Activated B cell treated with CpG ODN at 0.5 μM for 24 hours (primary cell): ENCODE results near the gene POFUT2. TPM values are rescaled to one million over a fixed set of nuclear protein-coding genes. Genes with fewer than 3 reads are reported as not detected.

Experiments used
- ATAC-seq: fragments of 200-7000 bp; cut with Tn5 transposase; one replicate; pipeline ENCODE4 v1.10.0; 2021; ENCODE audit warnings: low read depth, mild to moderate bottlenecking, moderate library complexity
- CTCF ChIA-PET: fragments of 350-600 bp; sonication (Branson Sonifier 250); formaldehyde crosslinking; loops from one replicate; lab custom pipeline; 2021; ENCODE audit warnings: antibody characterized with exemption; lab: Charles Lee
- POLR2A ChIA-PET: fragments of 350-600 bp; sonication (Branson Sonifier 250); formaldehyde crosslinking; loops from one replicate; lab custom pipeline; 2021; ENCODE audit warnings: antibody characterized with exemption; lab: Charles Lee
- DNase-seq: peaks from one replicate; pipeline ENCODE4 v3.0.0; 2022
- H3K27ac Mint-ChIP-seq: one replicate; pipeline ENCODE4 v1.8.0; 2020; ENCODE audit warnings: mixed read lengths
- H3K27me3 Mint-ChIP-seq: one replicate; pipeline ENCODE4 v1.8.0; 2021; ENCODE audit warnings: mixed read lengths
- H3K36me3 Mint-ChIP-seq: one replicate; pipeline ENCODE4 v1.8.0; 2021; ENCODE audit warnings: low read depth, mixed read lengths
- H3K4me1 Mint-ChIP-seq: one replicate; pipeline ENCODE4 v1.8.0; 2021; ENCODE audit warnings: mixed read lengths
- H3K4me3 Mint-ChIP-seq: one replicate; pipeline ENCODE4 v1.8.0; 2020; ENCODE audit warnings: mild to moderate bottlenecking, mixed read lengths
- H3K9me3 Mint-ChIP-seq: one replicate; pipeline ENCODE4 v1.8.0; 2020; ENCODE audit warnings: mixed read lengths
- CTCF ChIP-seq: fragments of 200-600 bp; IDR thresholded peaks from one replicate; pipeline ENCODE4 v1.8.0; 2022; ENCODE audit warnings: antibody characterized with exemption, mild to moderate bottlenecking
- intact Hi-C: fragments of 100-400 bp; cut with micrococcal nuclease; formaldehyde crosslinking; loops from one replicate; pipeline ENCODE4 v1.15.1; 2024
- total RNA-seq: library from RNA; stranded (reverse); gene quantifications from 2 replicates; pipeline ENCODE4 v1.2.3, GENCODE V29; 2022

The POFUT2 gene
- total RNA-seq, 1 donor from 2014 or later: 21.4 TPM

GRCh38 chr21:45293726-45294401, 6.2 kb upstream of the POFUT2 start:
- intact Hi-C loops: loop anchor here (10.0 kb wide), 1 partner anchor 349 kb away; the partner anchor contains the start of gene SLX9
- ChIA-PET CTCF (interaction anchor here (1.7 kb wide), 2 partner anchors 142 to 302 kb away, joined by 5 to 11 read pairs; no protein-coding TSS in a partner anchor), POLR2A (no interaction called here)
- DNase-seq (peak; percentile 7), ATAC-seq (no peak)
- Mint-ChIP-seq H3K36me3 (no peaks in the 10 kb centered on the region), H3K9me3 (no peaks in the 10 kb centered on the region), H3K4me1 (peaks cover 12% of the 10 kb centered on the region), H3K27ac (no peak overlapping the region), H3K27me3 (peaks cover 4% of the 10 kb centered on the region), H3K4me3 (no peak overlapping the region)
- TF ChIP-seq CTCF: no peak

- intact Hi-C loops: loop anchor here (10.0 kb wide), 1 partner anchor 348 kb away; the partner anchor contains the start of gene SLX9
- no peak for TF ChIP-seq CTCF
- ATAC-seq: no peak
- peaks cover 13% of the 10 kb centered on the region for H3K4me1 Mint-ChIP-seq
- H3K36me3 Mint-ChIP-seq: no peaks in the 10 kb centered on the region
- H3K9me3 Mint-ChIP-seq: no peaks in the 10 kb centered on the region
- H3K27ac Mint-ChIP-seq: no peak overlapping the region
- ChIA-PET POLR2A (no interaction called here), CTCF (interaction anchor here (1.2 to 1.7 kb wide), 4 partner anchors 141 to 303 kb away, joined by 5 to 11 read pairs (median 7); no protein-coding TSS in a partner anchor)
- H3K4me3 Mint-ChIP-seq: no peak overlapping the region
- peaks cover 4% of the 10 kb centered on the region for H3K27me3 Mint-ChIP-seq
- no peak for DNase-seq
Observed at GRCh38 chr21:45293220-45293725, 5.6 kb upstream of the POFUT2 start.

- CTCF ChIA-PET: interaction anchor here (0.9 to 1.7 kb wide), 9 partner anchors 123 to 631 kb away, joined by 3 to 11 read pairs (median 4); no protein-coding TSS in a partner anchor
- Mint-ChIP-seq H3K4me1 (peaks cover 17% of the 10 kb centered on the region), H3K27me3 (peaks cover 4% of the 10 kb centered on the region), H3K36me3 (peaks cover 2% of the 10 kb centered on the region), H3K27ac (no peak overlapping the region), H3K4me3 (peak overlapping the region; percentile 44), H3K9me3 (no peaks in the 10 kb centered on the region)
- ATAC-seq (peak; percentile 63), DNase-seq (peak; percentile 60)
- POLR2A ChIA-PET: interaction anchor here (0.7 kb wide), 1 partner anchor 323 kb away, joined by 3 read pairs; no protein-coding TSS in a partner anchor
- no peak for TF ChIP-seq CTCF
- intact Hi-C loops: loop anchor here (1.0 to 10.0 kb wide), 6 partner anchors 140 to 588 kb away; partner anchors contain the start of gene SLX9
Observed at GRCh38 chr21:45292399-45293219, 4.9 kb upstream of the POFUT2 start.

- H3K9me3 Mint-ChIP-seq: no peaks in the 10 kb centered on the region
- no peak for TF ChIP-seq CTCF
Observed at GRCh38 chr21:45291613-45292398, 4.1 kb upstream of the POFUT2 start.

More at GRCh38 chr21:45291613-45292398, 4.1 kb upstream of the POFUT2 start:
- ChIA-PET POLR2A (interaction anchor here (0.7 kb wide), 1 partner anchor 324 kb away, joined by 3 read pairs; no protein-coding TSS in a partner anchor), CTCF (interaction anchor here (0.9 to 1.7 kb wide), 9 partner anchors 123 to 631 kb away, joined by 3 to 11 read pairs (median 4); no protein-coding TSS in a partner anchor)
- ATAC-seq (no peak), DNase-seq (no peak)
- H3K27me3 Mint-ChIP-seq: peaks cover 4% of the 10 kb centered on the region
- peaks cover 2% of the 10 kb centered on the region for H3K36me3 Mint-ChIP-seq
- no peak overlapping the region for H3K27ac Mint-ChIP-seq
- H3K4me1 Mint-ChIP-seq: peaks cover 18% of the 10 kb centered on the region
- intact Hi-C loops: loop anchor here (1.0 to 10.0 kb wide), 6 partner anchors 140 to 588 kb away; partner anchors contain the start of gene SLX9
- H3K4me3 Mint-ChIP-seq: no peak overlapping the region
